GM19438 (cell line): ENCODE data around the gene GPRIN2.
"Not testable (repeated sequence)": the region's sequence is repeated elsewhere in the genome, so short reads cannot be mapped to it uniquely, and the experiment has no call there.

Experiments used
- ATAC-seq: cut with Tn5 transposase; IDR thresholded peaks from one replicate; pipeline ENCODE4 v1.9.1; 2021; ENCODE audit warnings: low read depth; ENCODE audit not compliant: unreplicated experiment

The GPRIN2 gene

GRCh38 chr10:46523119-46523961, 33.1 kb downstream of the GPRIN2 start:
- ATAC-seq = no peak

GRCh38 chr10:46522295-46523118, 34.0 kb downstream of the GPRIN2 start:
- ATAC-seq = no peak

- ATAC-seq = no peak
Observed at GRCh38 chr10:46520941-46521340, 35.5 kb downstream of the GPRIN2 start.

- no peak for ATAC-seq
Observed at GRCh38 chr10:46520381-46520780, 36.1 kb downstream of the GPRIN2 start.

GRCh38 chr10:46518028-46518725, 38.3 kb downstream of the GPRIN2 start:
- ATAC-seq = no peak

- ATAC-seq = no peak
Observed at GRCh38 chr10:46517541-46517940, 38.9 kb downstream of the GPRIN2 start.

GRCh38 chr10:46516660-46517416, 39.6 kb downstream of the GPRIN2 start:
- ATAC-seq = no peak

- no peak for ATAC-seq
Observed at GRCh38 chr10:46515793-46516192, 40.7 kb downstream of the GPRIN2 start.

GRCh38 chr10:46515366-46515765, 41.1 kb downstream of the GPRIN2 start:
- no peak for ATAC-seq

- no peak for ATAC-seq
Observed at GRCh38 chr10:46514899-46515298, 41.6 kb downstream of the GPRIN2 start.

- ATAC-seq = no peak
Observed at GRCh38 chr10:46514431-46514861, 42.0 kb downstream of the GPRIN2 start.

- not testable (repeated sequence) for ATAC-seq
Observed at GRCh38 chr10:46513333-46513732, 43.1 kb downstream of the GPRIN2 start.

- ATAC-seq = not testable (repeated sequence)
Observed at GRCh38 chr10:46512725-46513124, 43.7 kb downstream of the GPRIN2 start.

GRCh38 chr10:46512002-46512401, 44.5 kb downstream of the GPRIN2 start:
- ATAC-seq = not testable (repeated sequence)
